GM19351 (cell line): ENCODE results near the gene STK32B.

Experiments used
- ATAC-seq: cut with Tn5 transposase; IDR thresholded peaks from one replicate; pipeline ENCODE4 v1.9.1; 2021; ENCODE audit warnings: mild to moderate bottlenecking, moderate library complexity; ENCODE audit not compliant: unreplicated experiment

Gene STK32B

DNA sequence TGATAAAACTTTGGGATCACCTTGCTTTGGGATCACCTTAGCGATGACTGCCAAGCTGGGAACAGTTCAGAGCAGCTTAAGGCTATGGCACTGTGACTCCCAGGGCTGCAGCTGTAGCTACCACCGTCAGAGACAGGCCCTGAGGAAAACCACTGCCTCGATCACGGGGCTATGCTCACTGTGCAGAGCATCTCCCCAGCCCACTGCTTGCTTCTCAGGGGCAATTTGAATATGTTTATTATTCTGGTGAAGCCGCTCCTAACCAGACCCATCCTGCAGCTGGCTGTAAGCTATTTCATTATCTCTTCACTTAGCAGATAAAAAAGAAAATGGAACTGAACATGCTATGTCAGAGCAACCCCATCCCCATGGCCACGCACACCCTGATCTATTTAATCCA, 328.6 kb downstream of the STK32B start:
- ATAC-seq, result no peak

DNA sequence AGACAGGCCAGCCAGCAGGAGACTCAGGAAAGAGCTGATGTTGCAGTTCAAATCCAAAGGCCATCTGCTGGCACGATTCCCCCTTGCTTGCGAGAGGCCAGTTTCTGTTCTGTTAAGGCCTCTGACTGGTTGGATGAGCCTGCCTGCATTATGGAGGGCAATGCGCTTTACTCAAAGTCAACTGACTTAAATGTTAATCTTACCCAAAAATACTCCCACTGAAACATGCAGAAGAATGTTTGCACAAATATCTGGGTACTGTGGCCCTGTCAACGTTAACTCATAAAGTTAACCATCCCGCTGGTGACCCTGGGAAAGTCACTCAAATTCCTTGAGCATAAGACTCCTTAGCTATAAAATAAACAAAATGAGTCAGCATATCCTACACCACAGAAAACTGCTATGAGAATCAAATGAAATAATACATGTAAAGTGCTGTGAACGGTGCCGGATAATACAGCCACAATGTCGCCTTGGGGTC, 330.7 kb downstream of the STK32B start:
- ATAC-seq, result no peak

DNA sequence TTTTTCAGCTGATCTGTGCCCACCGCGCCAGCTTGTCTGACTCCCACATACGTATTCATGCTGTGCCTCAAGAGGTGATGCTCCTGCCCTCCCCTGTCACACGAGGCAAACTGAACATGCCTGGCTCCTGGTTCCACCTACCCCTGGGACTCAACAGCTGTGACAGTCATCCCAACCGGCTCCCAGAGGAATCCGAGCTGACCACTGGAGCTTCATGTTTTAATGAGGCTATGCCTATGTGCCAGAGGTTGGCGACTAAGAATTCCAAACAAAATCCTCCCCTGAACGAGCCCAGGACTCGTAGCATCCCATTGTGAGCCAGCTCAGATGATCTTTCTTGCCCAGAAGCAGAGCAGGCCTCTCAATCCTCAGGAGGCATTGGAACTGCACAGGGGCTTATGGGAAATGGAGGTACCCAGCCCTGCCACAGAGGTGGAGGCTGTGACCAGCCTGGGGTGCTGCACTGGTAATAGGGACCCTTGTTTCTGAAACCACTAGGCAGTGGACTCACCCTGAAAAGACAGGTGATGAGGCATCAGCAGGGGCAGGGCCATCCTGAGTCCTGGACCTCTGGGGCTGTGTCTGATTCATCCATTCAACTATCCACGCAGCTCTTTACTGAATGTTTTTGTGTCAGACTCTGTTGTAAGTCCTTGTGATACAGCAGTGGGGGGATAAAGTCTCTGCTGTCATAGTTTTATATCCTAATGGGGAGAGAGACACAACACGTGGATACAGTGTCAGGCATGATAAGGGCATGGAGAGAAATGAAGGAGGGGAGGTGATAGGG, 332.1 kb downstream of the STK32B start:
- ATAC-seq, result no peak

DNA sequence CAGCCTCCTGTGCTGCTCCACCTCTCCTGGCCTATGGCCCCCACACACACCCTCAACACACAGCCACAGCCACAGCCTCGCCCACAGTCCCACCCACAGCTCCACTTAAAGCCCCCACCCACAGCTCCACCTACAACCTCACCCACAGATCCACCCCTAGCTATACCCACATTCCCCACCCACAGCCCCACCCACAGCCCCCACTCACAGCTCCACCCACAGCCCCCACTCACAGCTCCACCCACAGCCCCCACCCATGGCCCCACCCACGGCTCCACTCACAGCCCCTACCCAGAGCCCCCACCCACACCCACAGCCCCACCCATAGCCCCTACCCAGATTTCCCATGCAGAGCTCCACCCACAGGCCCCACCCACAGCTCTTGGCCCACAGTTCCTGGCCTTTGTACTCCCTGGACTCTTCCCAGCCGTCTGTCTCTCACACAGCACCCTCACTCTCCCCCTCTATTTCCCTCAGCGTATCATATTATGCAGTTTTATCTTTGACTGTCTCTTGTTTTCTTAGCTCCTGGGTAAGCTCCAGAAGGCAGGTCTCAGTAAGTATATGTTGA, 334.5 kb downstream of the STK32B start:
- no peak for ATAC-seq

DNA sequence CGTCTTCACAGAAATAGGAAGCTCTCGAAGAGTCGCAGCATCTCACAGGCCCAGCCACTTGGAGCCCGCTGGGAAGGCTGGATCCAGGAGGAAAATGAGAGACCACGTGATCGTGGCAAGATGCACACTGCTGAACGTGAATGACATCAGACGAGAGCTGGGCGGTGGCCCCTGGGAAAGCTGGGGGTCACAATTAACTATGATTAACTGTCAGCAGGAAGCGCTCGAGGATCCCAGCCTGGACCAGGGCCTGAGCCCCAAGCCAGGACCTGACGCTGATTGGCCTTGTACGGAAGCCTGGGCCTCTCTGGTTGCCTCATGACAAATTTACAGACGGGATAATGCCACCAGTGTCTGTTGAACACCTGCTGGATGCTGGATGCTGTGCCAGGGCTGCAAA, 335.6 kb downstream of the STK32B start:
- no peak for ATAC-seq

- ATAC-seq, result no peak
Measured at GRCh38 chr4:5387457-5387856, 336.2 kb downstream of the STK32B start.

DNA sequence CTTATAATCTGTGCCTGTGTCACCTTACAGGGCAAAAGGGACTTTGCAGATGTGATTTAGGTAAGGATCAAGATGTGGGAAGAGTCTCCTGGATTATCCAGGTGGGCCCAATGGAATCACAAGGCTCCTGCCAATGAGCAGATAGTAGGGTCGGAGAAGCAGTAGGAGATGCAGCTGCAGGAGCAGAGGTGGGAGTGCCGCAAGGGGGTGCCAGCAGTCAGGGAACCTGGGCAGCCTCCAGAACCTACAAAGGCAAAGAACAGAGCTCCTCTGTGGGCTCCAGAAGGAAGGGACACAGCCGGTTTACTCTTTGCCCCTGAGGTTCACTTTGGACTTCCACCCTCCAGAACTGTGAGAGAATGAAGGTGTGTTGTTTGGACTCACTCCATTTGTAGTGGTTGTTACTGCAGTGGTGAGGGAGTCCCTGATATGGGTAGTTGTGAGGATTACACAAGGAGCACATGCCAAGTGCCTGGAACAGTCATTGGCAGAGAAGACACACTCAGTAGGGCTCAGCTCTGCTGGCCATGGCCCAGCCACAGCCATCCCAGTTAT, 338.6 kb downstream of the STK32B start:
- no peak for ATAC-seq

DNA sequence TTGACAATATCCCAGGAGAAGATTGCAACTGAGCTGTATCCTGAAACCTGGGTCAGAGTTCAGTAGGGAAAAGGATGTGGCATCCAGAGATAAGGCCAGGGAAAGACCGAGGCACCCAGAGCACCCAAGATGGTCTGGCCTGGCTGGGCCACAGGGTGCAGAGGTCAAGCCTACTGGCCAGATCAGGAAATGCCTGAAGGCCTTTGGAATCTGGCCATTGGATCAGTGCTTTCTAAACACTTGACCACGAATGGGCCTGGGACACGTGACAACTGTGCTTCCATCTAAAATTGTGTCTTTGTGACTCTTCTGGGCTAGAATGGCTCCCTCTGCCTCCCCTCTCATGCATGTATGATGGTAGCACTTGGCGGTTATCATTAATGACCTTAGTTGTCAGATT, 340.2 kb downstream of the STK32B start:
- no peak for ATAC-seq

GRCh38 chr4:5393911-5394513, 342.7 kb downstream of the STK32B start:
- ATAC-seq, result no peak

DNA sequence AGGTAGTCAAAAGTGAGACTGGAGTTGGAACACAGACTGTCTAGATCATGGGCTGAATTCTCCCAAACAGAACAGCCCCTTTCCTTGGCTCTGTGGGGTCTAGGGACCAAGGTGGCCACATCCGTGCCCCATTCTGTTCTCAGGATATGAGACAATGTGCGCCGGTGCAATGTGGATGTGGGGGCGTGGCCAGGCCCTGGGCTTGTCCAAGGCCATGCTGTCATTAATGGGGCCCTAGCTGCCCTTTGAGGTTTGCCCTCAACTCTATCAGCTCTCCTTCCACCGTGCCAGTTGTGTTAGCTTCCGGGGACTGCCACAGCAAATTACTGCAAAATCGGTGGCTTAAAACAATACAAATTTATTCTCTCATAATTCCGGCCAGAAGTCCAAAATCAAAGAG, 344.5 kb downstream of the STK32B start:
- no peak for ATAC-seq

GRCh38 chr4:5398056-5398455, 346.8 kb downstream of the STK32B start:
- no peak for ATAC-seq

GRCh38 chr4:5399124-5399523, 347.8 kb downstream of the STK32B start:
- no peak for ATAC-seq

- no peak for ATAC-seq
Measured at GRCh38 chr4:5399790-5400421, 348.6 kb downstream of the STK32B start.

GRCh38 chr4:5403746-5404497, 352.6 kb downstream of the STK32B start:
- ATAC-seq, result no peak

GRCh38 chr4:5409237-5409636, 358.0 kb downstream of the STK32B start:
- ATAC-seq, result no peak

DNA sequence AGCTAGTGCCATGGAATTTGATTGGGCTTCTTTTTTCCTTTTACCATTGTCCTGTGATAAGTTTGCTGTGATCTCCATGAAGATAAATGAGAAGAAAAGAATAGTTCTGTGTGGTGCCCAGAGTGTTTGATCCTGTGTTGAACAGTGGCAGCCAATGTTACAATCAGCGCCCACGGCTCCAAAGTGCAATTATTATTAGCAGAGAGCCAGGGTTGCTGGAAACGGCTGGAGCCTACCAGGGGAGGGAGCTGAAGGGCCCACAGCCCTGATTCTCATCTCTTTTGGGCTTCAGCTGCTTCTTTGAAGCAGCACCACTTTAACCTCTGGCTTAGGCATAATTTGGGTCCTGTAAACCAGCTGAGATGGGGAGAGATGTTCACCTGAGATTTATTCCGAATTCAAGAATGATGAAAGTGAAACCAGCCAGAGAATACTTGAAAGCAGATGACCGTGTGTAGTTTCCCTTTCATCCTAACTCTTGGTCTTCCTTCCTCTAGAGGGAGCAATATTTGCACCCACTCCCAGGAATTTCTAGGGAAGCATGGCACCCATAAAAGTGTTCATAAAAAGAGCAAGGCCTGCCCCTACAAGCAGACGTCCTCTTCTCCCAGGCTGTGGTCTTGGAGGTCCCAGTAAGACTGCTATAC, 358.8 kb downstream of the STK32B start:
- no peak for ATAC-seq

GRCh38 chr4:5412296-5412695, 361.0 kb downstream of the STK32B start:
- ATAC-seq, result no peak

DNA sequence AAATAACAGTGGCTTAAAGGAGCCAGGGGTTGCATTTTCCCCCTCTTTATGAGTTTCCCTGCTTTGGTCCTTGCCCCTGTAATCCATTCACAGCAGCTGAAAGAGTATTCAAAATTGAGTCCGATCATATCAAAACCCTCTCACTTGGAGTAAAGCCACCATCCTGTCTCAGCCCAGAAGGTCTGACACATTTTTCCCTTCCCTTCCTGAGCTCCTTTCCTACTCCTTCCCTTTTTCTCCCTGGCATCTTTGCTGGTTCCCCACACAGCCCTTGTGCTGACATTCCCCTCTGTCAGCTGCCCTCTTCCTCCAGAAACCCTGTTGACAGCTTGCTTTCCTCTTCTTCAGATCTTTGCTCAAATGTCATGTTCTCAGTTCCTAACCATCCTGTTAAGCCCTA, 361.5 kb downstream of the STK32B start:
- ATAC-seq, result no peak

DNA sequence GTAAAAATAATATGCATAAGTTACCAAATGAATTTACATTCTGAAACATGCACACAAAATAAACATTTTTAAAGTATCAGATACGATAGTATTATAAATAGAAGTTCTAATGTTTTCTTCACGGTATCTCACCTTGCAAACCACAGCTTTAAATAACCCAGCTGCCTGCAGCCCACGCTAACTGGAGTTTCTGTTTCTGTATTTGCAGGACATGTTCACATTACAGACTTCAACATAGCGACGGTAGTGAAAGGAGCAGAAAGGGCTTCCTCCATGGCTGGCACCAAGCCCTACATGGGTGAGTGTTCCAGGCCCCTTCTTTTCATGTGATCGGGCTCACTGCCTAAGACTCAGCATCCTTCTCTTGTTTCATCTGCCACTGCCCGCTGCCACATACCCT, 365.4 kb downstream of the STK32B start:
- ATAC-seq, result no peak

- ATAC-seq, result no peak
Measured at GRCh38 chr4:5420266-5420665, 369.0 kb downstream of the STK32B start.
